Hematopoietic multipotent progenitor cell treated with erythropoietin and hydrocortisone succinate and interleukin-3 and kit ligand, for 8 days (in vitro differentiated cells): Measurements from ENCODE around the gene RGMA.

ENCODE experiments used
- DNase-seq: peaks from one replicate; pipeline ENCODE4 v3.0.0-alpha.2; 2015

RGMA gene

DNA sequence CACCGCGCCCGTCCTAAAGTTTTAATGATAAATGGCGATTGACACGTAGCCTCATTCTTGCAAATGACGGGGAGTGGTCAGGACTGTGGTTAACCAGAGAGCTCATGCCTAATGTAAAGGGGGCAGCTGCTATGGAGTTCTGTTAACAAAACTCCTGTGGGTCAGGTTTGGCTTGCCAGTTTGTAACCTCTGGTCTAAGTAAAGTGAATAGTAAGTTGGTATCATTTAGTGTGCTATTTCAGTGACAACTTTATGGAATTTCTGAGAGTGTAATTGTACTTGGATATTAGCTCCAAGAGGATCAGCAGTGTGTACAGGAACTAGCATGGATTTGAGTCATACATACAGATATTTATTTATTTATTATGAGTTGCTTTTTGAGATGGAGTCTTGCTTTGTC, 87.9 kb downstream of the RGMA start:
- DNase-seq, result no peak

DNA sequence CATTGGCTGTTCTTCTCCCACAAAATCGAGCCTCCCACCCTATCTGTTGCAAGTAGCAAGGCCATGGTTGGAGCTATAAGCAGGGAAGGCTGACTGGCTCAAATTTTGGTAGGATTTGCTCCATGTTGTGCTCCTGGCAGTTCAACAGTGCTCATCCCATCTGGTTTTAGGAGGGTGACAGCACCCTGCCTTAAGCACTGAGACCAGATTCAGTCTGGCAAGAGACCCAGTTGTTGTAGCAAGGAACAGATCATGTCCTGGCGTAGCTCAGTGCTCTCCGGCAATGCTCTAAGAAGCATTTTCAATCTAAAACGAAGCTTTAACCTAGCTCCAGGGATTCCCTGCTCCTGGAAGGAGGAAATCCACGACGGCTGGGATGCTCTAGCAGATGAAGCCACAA, 91.2 kb downstream of the RGMA start:
- no peak for DNase-seq

DNA sequence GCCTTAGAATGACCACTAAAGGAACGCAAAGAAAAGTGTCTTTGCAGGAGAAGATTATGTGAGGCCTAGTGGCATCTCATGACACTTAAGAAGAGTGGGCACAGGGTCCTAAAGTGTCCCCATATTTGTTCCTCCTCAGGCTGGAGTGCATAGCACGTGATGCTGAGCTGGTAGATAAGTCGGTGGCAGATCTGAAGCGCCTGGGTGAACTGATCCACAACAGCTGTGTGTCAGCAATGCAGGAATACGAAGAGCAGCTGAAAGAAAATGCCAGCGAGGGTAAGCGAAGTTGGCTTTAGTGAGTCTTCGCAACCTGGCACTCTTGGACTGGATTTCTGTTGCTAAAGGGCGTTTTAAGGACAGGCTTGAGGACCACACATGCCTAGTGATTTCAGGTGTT, 96.3 kb downstream of the RGMA start:
- no peak for DNase-seq

DNA sequence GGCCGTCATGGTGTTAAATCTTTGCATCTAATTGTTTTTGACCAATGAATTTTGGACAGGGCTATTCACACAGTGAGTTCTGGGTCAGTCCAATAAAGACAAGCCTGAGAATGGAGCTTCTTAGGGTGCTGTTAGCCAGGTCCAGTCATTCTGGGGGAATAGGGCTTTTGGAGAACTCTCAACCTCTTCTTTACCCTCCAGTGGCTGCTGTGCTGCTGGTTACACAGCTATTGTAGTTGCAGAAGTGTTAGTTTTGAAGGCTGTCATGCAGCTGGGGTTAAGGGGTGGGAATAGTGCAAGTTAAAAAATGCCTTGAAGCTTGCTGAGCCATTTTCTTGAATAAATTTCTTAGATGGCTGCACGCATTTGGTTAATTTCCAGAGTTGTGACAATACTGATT, 99.0 kb downstream of the RGMA start:
- no peak for DNase-seq

DNA sequence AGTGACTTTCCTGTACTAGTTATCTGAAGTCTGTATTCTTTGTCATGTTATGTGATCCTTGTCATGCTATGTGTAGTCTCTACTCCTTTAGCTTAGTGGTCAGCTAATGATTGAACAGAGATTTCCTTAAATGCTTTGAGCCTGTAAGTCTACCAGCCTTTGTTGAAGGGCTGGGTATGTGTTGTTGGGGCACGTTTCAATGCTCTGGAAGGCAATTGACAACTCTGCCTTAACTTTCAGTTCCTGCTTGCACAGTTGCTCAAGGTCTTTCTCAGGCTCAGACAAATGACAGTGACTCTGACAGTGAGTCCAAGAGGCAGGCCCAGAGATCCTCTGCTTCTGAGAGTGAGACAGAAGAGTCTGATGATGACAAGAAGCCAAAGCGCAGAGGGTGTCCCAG, 99.5 kb downstream of the RGMA start:
- DNase-seq, result no peak
